CD4-positive, alpha-beta T cell treated with Interleukin-17A for 1 hour (primary cell): ENCODE results near the gene BRMS1.
"Not testable (repeated sequence)": the region's sequence is repeated elsewhere in the genome, so short reads cannot be mapped to it uniquely, and the experiment has no call there.

Experiments
- DNase-seq: peaks from one replicate; pipeline ENCODE4 v3.0.0-alpha.2; 2020

Gene BRMS1

DNA sequence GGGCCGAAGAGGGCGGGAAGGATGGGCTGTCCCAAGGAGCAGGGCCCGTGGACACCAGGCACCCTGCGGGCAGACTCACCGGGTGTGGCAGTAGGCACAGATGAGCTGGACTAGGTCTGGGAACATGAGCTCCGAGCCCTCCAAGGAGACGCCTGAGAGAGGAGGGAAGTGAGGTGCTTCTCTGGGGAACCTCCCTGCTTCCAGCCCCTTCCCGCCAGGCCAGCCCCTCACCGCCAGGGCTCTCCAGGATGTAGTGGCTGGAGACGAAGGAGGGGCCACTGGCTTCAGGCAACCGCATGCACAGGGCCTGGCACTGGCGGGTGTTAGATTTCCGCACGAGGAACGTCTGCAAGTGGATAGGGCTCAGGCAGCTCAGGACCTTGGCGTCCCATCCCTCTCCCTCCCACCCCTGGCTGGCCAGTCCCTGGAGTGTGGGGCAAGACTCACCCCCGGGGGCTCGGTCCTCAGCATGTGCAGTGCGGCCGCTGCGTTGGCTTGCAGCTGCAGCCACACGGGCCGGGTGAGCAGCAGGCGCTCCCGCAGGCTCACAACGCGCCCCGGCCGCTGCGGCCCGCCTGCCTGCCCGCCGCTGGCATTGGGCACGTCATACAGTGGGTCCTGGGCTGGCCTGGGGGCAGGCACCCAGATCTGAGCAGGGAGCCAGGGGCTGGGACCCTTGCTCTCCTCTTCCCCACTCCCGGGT, 9.2 kb downstream of the BRMS1 start:
- no peak for DNase-seq

- DNase-seq: no peak
Measured at GRCh38 chr11:66334605-66335442, 10.1 kb downstream of the BRMS1 start.

DNA sequence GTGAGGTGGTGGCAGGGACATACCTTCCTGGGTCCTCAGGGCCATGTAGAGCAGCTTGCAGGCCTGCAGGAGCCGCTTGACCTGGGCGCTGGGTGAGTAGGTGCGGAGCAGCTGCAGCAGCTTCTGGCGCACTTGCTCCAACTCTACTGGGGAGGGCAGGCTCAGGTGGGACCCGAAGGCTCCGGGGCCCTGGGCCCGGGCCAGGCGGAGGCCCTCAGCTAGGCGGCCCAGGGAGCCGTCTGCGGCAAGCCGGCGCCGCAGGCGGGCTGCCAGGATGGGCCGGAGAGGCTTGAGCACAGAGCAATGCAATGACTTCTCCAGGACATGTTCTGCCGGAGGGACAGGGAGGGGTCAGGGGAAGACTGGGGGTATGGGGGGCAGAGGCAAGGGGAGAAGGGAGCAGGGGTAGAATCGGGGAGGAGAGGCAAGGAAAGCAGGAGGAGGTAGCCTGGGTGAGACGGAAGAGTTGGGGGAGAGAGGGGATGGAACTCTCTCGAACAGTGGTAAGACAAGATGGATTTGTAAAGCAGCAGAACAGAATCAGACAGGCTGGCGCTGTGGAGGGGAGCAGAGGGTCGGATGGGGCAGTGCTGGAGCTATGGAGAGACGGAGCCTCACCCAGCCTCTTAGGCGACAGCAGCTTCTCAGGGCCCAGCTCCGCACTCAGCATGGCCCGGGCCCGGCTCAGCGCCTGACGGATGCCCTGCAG, 10.9 kb downstream of the BRMS1 start:
- no peak for DNase-seq

GRCh38 chr11:66333220-66333877, 11.6 kb downstream of the BRMS1 start:
- DNase-seq: no peak

- DNase-seq: no peak
Measured at GRCh38 chr11:66332371-66333219, 12.3 kb downstream of the BRMS1 start.

DNA sequence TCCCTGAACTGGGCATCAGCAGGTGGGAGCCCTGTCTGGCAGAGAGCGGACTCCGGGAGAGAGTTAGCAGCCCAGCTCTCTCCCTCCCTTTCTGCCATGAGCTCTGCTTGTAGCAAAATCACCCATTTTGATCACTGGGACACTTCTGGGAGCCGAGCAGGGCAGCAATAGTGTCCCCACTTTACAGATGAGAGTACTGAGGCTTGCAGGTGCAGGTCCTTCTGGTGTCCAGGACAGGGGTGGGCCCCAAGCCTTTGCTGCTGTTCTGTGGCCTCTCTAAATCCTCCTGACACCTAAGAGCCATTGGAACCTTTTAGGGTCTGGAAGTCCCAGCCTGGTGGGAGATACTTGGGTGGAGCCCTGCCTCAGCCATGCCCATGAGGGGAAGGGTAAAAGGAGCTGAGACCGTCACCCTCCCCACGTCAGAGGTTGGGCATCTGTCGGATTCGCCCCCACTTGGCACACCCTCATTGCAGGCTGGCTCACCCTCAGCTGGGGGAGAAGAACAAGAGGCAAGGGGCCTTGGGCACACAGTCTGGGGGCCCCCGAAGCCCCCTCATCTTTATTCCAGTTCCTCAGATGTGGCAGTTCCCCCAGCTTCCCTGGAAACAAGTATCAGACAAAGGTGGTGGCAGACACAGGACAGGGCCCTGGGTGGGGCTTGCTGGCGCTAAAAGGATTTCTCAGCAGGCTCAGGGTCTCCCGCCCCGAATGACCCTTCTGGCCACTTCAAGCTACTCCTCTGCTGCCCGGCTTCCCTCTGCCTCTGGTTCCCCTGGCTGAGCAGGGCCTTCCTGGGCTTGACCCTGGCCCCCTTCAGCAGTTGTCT, 13.1 kb downstream of the BRMS1 start:
- no peak for DNase-seq

DNA sequence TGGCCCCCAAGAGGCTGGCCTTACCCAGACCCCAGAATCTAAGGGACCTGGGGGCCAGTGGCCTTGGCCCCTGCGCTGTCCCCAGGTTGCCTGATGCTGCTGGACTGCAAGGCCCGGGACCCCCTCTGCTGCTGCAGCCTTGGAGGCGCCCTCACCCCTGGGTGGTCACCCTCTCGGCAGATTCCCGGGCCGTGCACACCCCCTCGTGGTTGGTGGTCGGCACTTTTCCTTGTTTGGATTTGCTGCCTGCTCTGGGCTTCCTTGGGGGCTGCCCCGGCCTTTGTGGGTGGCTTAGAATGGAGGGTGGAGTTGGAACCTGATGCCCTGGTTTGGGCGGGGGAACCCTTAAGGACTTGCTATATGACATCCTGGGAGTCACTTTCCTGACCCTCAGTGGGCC, 14.0 kb downstream of the BRMS1 start:
- no peak for DNase-seq

DNA sequence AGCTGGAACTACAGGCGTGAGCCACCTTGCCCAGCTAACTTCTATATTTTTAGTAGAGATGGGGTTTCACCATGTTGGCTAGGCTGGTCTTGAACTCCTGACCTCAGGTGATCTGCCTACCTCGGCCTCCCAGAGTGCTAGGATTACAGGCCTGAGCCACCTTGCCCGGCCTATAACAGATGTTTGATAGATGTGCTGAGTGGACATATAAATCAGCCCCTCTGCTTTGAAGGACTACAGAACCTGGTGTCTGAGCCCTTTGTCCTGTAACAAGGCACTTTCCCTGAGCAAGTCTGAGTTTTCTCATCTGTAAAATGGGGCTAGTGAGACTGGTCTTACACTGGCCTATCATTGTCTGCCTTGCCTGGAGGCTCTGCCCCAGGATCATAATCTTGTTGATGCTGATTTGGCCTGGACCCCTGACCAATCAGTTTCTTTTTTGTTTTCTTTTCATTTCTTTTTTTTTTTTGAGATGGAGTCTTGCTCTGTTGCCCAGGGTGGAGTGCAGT, 15.7 kb downstream of the BRMS1 start:
- no peak for DNase-seq

DNA sequence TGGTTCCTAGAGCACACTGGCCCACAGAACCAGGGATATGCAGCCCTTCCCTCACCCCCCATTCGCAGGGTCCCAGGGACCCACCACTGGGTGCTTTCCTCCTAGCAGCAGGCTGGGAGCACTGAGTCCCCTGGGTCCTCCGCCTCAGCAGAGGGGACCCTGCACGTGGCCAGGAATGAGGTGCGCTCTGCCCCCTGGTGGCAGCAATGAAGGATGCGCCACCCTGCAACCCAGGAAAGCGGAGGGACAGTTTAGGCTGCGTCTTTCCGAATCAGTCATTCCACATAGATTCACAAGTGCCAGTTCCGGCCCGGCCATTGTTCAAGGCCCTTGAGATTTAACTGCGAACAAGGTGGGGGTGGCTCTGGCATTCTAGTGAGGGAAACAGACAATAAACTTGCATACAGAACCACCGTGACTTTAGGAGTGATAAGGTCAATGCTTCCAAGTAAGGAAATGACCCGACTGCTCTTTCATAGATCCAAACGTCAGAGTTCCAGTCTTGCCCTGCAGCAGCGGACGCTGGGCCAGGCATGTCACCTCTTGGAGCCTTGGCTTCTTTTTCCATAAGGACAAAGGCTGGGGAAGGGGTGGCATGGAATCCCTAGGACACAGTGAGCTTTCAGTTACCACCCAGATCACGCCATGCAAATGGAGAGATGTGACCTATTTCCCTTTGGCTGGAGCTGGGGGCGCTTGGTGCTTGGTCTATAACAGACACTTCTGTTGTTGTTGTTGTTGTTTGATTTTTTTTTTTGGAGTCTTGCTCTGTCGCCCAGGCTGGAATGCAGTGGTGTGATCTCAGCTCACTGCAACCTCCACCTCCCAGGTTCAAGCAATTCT, 16.4 kb downstream of the BRMS1 start:
- DNase-seq: peak; percentile 85

GRCh38 chr11:66328031-66328301, 16.9 kb downstream of the BRMS1 start:
- peak; percentile 75 for DNase-seq

GRCh38 chr11:66327171-66328030, 17.5 kb downstream of the BRMS1 start:
- DNase-seq: no peak

DNA sequence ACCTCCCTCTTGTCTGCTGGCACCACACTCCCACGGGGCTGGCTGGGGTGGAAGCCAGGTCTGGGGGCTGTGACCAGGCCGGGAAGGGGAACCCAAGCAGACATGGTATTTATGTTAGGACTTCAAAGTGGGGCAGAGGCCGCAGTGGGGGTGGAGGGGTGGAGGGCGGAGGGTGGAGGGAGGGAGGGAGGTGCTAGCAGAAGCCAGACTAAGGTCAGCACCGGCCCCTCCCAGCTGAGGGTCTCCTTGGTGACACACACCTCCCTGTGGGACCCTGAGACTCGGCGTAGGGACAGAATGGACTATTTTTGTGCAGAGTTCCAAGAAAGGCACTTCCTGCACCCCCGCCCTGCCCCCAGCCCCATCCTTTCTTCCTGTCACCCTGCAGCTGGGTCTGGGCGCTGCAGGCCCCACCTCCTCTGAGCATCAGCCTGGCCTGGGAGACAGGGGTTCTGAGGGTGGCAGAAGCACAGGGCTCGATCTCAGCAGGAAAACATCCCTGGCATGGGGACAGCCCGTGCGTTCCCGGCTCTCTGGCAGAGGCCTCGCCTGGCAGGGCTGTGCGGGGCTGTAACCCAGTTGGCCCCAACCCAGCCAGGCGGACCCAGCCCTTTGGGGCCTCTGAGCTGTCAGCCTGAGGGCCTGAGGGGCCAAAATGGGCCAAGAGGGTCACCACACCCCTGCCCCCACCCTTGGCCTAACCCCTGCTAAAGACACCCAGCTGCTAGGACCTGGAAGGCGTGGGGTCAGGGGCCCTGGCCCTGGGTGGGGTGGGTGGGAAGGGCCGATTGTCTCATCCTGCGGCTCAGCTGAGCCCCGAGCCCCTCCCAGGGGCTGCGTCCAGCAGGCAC, 18.4 kb downstream of the BRMS1 start:
- DNase-seq: peak; percentile 34

GRCh38 chr11:66325263-66325671, 19.6 kb downstream of the BRMS1 start:
- no peak for DNase-seq

DNA sequence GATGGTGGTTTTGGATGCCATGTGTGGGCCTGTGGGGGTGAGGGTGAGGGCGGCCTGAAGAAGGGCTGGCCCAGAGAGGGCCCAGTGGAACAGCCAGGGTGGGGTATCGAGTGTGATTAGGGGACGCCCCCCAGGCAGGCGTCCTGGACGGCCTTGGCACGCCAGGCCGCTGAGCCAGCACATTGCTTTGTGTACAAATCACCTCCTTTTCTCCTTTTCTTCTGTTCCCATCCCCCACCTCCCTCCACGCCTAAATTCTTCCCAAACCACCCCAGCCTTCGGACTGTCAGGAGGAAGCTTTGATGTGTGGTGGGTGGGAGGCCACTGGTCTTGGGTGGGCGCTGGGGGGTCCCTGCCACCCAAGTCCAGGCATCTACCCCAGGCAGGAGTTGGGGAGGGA, 20.2 kb downstream of the BRMS1 start:
- DNase-seq: no peak

DNA sequence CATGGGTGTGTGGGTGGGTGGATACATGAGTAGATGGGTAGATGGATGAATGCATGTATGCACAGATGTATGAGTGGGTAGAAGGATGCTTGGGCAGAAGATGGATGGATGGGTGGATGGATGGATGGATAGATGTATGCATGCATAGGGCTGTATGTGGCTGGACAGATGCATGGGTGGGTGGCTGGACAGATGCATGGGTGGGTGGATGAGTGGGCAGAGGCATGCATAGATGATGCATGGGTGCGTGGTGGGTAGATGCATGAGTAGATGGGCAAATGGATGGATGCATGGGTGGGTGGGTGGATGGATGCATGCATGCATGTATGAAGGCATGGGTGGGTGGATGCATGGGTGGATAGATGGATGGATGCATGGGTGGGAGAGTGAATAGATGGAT, 21.2 kb downstream of the BRMS1 start:
- no peak for DNase-seq

- DNase-seq: no peak
Measured at GRCh38 chr11:66322732-66323427, 22.0 kb downstream of the BRMS1 start.

DNA sequence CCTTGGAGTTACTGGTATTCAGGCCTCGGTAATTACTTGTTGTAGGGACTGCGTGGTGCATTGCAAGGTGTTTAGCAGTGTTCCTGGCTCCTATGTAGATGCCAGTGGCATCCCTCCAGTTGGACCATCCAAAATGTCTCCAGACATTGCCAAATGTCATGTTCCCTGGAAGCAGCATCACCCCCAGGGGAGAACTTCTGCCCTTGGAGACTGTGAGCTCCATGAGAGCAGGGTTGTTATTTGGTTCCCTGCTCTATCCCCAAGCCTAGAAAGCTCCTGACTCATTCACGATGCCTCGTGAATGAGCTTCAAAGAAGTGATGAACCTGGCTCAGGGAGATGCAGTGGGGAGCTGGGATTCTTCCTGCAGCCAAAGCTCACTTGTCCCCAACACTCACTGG, 23.3 kb downstream of the BRMS1 start:
- DNase-seq: no peak

GRCh38 chr11:66320748-66321147, 24.2 kb downstream of the BRMS1 start:
- not testable (repeated sequence) for DNase-seq
